H1 (cell line): ENCODE measurements around the gene NADSYN1. TPM values are rescaled to one million over a fixed set of nuclear protein-coding genes. Genes with fewer than 3 reads are reported as not detected.

Experiments used
- GTF2F1 ChIP-seq: IDR thresholded peaks from 2 replicates; pipeline ENCODE4 v1.6.1; 2012; ENCODE audit warnings: low read depth, low read length, improper control_type of control experiment, borderline replicate concordance
- KDM4A ChIP-seq: IDR thresholded peaks from one replicate; pipeline ENCODE4 v1.7.1; 2012; ENCODE audit warnings: low read depth, mild to moderate bottlenecking, moderate library complexity, low read length, inconsistent platforms; ENCODE audit not compliant: severe bottlenecking
- SAP30 ChIP-seq: fragments of 300-600 bp; sonication (generic); IDR thresholded peaks from 2 replicates; pipeline ENCODE4 v1.7.1; 2012; ENCODE audit warnings: low read length, moderate library complexity, mild to moderate bottlenecking, inconsistent platforms; ENCODE audit not compliant: insufficient read depth, insufficient replicate concordance
- SIRT6 ChIP-seq: IDR thresholded peaks from one replicate; pipeline ENCODE4 v1.7.1; 2012; ENCODE audit warnings: low read length, inconsistent platforms
- TAF1 ChIP-seq: IDR thresholded peaks from 2 replicates; pipeline ENCODE4 v1.6.1; 2011; ENCODE audit warnings: mild to moderate bottlenecking, low read depth, low read length
- polyA plus RNA-seq, 7 experiments: library from polyadenylated mRNA; depleted of rRNA in 3 of 7; stranded (reverse) in 5 of 7; unstranded in 2 of 7; fragments of >200 nt in 5 of 7; fragments of 200-250 nt in 2 of 7; gene quantifications; 1 replicate in 5 of 7; 2 replicates in 1 of 7; 4 replicates in 1 of 7; pipeline versions ENCODE4 v1.2.1 to v1.2.3, GENCODE V29; 2011 to 2013; ENCODE audit warnings: missing spikeins in 2 of 7, mixed read lengths in 2 of 7
- total RNA-seq: library from RNA; stranded (reverse); fragmentation: NEBNext Ultra II Directional; extraction: Animal tissue kit (Norgen Biotek cat#: 25700); gene quantifications from 2 replicates; pipeline ENCODE4 v1.2.1, GENCODE V29; 2021
- TF ChIP-seq, protein P1 (sequence below): IDR thresholded peaks from 2 replicates; pipeline ENCODE4 v1.6.1; 2011; ENCODE audit warnings: low read length, improper control_type of control experiment
- TF ChIP-seq, protein P2 (sequence below): IDR thresholded peaks from 2 replicates; pipeline ENCODE4 v1.6.1; 2012; ENCODE audit warnings: inconsistent platforms
- TF ChIP-seq, protein P3 (sequence below): fragments of 300-600 bp; sonication (generic); IDR thresholded peaks from 2 replicates; pipeline ENCODE4 v1.7.1; 2012; ENCODE audit warnings: low read length, moderate library complexity, mild to moderate bottlenecking, inconsistent platforms; ENCODE audit not compliant: insufficient replicate concordance

NADSYN1 gene
- total and polyA plus RNA-seq, 2 of the 8 experiments (the other 6 are each of a cell fraction or from before 2014, with no cell fraction given): 38.3 to 38.6 TPM

DNA sequence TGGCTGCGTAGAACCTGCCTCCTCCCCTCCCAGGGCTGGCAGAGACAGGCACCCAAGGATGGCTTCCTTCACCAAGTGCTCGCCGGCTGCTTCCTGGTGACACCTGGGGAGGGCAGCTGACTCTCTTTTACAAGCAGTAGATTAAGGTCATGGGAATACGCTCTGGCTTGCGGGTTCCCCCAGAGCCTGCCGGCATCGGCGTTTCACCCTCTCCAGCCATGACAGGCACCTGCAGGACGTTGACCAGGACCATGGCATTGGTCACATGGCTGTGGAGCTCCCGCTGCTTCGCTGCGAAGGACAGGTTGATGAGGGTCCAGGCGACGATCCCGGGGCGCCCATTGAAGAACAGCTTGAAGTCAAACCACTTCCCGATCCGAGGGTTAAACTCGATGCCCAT lies 14.4 kb upstream of the NADSYN1 start (continued):
- TF ChIP-seq, protein P1, sequence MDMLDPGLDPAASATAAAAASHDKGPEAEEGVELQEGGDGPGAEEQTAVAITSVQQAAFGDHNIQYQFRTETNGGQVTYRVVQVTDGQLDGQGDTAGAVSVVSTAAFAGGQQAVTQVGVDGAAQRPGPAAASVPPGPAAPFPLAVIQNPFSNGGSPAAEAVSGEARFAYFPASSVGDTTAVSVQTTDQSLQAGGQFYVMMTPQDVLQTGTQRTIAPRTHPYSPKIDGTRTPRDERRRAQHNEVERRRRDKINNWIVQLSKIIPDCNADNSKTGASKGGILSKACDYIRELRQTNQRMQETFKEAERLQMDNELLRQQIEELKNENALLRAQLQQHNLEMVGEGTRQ: no peak
- no peak for TF ChIP-seq GTF2F1
- no peak for TF ChIP-seq SAP30
- TF ChIP-seq, protein P2, sequence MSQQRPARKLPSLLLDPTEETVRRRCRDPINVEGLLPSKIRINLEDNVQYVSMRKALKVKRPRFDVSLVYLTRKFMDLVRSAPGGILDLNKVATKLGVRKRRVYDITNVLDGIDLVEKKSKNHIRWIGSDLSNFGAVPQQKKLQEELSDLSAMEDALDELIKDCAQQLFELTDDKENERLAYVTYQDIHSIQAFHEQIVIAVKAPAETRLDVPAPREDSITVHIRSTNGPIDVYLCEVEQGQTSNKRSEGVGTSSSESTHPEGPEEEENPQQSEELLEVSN: no peak
- TF ChIP-seq, protein P3, sequence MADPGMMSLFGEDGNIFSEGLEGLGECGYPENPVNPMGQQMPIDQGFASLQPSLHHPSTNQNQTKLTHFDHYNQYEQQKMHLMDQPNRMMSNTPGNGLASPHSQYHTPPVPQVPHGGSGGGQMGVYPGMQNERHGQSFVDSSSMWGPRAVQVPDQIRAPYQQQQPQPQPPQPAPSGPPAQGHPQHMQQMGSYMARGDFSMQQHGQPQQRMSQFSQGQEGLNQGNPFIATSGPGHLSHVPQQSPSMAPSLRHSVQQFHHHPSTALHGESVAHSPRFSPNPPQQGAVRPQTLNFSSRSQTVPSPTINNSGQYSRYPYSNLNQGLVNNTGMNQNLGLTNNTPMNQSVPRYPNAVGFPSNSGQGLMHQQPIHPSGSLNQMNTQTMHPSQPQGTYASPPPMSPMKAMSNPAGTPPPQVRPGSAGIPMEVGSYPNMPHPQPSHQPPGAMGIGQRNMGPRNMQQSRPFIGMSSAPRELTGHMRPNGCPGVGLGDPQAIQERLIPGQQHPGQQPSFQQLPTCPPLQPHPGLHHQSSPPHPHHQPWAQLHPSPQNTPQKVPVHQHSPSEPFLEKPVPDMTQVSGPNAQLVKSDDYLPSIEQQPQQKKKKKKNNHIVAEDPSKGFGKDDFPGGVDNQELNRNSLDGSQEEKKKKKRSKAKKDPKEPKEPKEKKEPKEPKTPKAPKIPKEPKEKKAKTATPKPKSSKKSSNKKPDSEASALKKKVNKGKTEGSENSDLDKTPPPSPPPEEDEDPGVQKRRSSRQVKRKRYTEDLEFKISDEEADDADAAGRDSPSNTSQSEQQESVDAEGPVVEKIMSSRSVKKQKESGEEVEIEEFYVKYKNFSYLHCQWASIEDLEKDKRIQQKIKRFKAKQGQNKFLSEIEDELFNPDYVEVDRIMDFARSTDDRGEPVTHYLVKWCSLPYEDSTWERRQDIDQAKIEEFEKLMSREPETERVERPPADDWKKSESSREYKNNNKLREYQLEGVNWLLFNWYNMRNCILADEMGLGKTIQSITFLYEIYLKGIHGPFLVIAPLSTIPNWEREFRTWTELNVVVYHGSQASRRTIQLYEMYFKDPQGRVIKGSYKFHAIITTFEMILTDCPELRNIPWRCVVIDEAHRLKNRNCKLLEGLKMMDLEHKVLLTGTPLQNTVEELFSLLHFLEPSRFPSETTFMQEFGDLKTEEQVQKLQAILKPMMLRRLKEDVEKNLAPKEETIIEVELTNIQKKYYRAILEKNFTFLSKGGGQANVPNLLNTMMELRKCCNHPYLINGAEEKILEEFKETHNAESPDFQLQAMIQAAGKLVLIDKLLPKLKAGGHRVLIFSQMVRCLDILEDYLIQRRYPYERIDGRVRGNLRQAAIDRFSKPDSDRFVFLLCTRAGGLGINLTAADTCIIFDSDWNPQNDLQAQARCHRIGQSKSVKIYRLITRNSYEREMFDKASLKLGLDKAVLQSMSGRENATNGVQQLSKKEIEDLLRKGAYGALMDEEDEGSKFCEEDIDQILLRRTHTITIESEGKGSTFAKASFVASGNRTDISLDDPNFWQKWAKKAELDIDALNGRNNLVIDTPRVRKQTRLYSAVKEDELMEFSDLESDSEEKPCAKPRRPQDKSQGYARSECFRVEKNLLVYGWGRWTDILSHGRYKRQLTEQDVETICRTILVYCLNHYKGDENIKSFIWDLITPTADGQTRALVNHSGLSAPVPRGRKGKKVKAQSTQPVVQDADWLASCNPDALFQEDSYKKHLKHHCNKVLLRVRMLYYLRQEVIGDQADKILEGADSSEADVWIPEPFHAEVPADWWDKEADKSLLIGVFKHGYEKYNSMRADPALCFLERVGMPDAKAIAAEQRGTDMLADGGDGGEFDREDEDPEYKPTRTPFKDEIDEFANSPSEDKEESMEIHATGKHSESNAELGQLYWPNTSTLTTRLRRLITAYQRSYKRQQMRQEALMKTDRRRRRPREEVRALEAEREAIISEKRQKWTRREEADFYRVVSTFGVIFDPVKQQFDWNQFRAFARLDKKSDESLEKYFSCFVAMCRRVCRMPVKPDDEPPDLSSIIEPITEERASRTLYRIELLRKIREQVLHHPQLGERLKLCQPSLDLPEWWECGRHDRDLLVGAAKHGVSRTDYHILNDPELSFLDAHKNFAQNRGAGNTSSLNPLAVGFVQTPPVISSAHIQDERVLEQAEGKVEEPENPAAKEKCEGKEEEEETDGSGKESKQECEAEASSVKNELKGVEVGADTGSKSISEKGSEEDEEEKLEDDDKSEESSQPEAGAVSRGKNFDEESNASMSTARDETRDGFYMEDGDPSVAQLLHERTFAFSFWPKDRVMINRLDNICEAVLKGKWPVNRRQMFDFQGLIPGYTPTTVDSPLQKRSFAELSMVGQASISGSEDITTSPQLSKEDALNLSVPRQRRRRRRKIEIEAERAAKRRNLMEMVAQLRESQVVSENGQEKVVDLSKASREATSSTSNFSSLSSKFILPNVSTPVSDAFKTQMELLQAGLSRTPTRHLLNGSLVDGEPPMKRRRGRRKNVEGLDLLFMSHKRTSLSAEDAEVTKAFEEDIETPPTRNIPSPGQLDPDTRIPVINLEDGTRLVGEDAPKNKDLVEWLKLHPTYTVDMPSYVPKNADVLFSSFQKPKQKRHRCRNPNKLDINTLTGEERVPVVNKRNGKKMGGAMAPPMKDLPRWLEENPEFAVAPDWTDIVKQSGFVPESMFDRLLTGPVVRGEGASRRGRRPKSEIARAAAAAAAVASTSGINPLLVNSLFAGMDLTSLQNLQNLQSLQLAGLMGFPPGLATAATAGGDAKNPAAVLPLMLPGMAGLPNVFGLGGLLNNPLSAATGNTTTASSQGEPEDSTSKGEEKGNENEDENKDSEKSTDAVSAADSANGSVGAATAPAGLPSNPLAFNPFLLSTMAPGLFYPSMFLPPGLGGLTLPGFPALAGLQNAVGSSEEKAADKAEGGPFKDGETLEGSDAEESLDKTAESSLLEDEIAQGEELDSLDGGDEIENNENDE: no peak
- no peak for TF ChIP-seq KDM4A
- TF ChIP-seq TAF1: no peak
- TF ChIP-seq SIRT6: no peak
